Astrocyte (in vitro differentiated cells and primary cell): Measurements from ENCODE around the gene TOP3B.

Source experiments
- EZH2 ChIP-seq: IDR thresholded peaks from 2 replicates; pipeline ENCODE4 v1.6.1; 2012; ENCODE audit warnings: mild to moderate bottlenecking, low read length, inconsistent platforms; ENCODE audit not compliant: insufficient read depth
- TF ChIP-seq, protein P1 (sequence below): IDR thresholded peaks from 2 replicates; pipeline ENCODE4 v1.5.1; 2011; ENCODE audit warnings: low read depth, mild to moderate bottlenecking, inconsistent platforms, low read length, moderate library complexity; ENCODE audit not compliant: insufficient read depth

DNA sequence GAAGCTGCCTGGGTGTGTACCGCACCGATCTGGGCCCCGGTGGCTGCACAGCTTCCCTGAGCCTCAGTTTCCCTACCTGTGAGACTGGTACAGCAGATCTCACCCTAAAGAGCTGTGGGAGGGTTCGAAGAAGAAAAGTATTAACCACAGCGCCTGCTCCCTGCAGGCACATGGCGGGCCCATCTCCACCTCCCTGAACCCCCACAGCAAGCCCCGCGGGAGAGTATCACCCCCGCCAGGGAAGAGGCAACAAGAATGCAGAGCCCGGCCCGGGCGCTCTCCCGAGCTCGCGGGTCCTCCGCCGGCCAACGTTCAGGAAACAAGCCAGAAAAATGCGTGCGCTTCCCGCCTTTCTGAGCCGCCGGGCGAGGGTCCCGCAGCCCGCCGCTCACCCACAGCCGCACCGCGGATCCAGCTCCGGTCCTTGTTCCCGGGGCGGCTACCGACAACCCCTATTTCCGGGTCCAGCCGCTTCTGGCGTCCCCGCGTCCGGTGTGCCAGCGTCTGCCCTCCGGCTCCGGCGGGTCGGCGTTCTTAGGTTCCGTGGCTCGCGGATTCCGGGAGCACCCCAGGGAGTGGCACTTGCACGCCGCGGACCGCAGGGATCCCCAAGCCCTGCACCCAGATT lies at the start of gene TOP3B:
- TF ChIP-seq, protein P1, sequence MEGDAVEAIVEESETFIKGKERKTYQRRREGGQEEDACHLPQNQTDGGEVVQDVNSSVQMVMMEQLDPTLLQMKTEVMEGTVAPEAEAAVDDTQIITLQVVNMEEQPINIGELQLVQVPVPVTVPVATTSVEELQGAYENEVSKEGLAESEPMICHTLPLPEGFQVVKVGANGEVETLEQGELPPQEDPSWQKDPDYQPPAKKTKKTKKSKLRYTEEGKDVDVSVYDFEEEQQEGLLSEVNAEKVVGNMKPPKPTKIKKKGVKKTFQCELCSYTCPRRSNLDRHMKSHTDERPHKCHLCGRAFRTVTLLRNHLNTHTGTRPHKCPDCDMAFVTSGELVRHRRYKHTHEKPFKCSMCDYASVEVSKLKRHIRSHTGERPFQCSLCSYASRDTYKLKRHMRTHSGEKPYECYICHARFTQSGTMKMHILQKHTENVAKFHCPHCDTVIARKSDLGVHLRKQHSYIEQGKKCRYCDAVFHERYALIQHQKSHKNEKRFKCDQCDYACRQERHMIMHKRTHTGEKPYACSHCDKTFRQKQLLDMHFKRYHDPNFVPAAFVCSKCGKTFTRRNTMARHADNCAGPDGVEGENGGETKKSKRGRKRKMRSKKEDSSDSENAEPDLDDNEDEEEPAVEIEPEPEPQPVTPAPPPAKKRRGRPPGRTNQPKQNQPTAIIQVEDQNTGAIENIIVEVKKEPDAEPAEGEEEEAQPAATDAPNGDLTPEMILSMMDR, result no peak
- TF ChIP-seq EZH2, result no peak
